H1 (cell line): ENCODE results near the gene PHLPP1. TPM values are rescaled to one million over a fixed set of nuclear protein-coding genes. Genes with fewer than 3 reads are reported as not detected.

Experiments
- CTCF ChIA-PET: fragments of 300-600 bp; sonication (Branson Sonifier 250); formaldehyde crosslinking; loops from one replicate; lab custom pipeline; 2021; ENCODE audit not compliant: partially characterized antibody; lab: Charles Lee
- POLR2A ChIA-PET: fragments of 300-600 bp; sonication (Branson Sonifier 250); formaldehyde crosslinking; loops from one replicate; lab custom pipeline; 2021; ENCODE audit warnings: inconsistent platforms; ENCODE audit not compliant: partially characterized antibody; lab: Charles Lee
- DNase-seq, 2 experiments: peaks; one replicate each; pipeline versions ENCODE4 v3.0.0 to v3.0.0-alpha.2; 2010 to 2022; ENCODE audit warnings: low spot score in 2 of 2, low read depth in 1 of 2, mixed read lengths in 1 of 2
- FAIRE-seq: peaks from 2 replicates; lab custom pipeline; 2011; peaks lifted over from hg19 to GRCh38; lab: Jason Lieb, UNC
- H2AFZ ChIP-seq: 2 replicates; pipeline ENCODE4 v1.8.1; 2012; ENCODE audit warnings: low read length, inconsistent platforms
- H2AK5ac ChIP-seq: 2 replicates; pipeline ENCODE4 v1.6.1; 2013; ENCODE audit warnings: low read depth, low read length
- H2BK120ac ChIP-seq: replicated peaks from 2 replicates; pipeline ENCODE3; 2013; ENCODE audit warnings: low read depth, low read length, inconsistent platforms
- H2BK12ac ChIP-seq: 2 replicates; pipeline ENCODE4 v1.6.1; 2013; ENCODE audit warnings: low read depth, low read length
- H2BK15ac ChIP-seq: 2 replicates; pipeline ENCODE4 v1.6.1; 2013; ENCODE audit warnings: low read length
- H2BK20ac ChIP-seq: 2 replicates; pipeline ENCODE4 v1.6.1; 2013; ENCODE audit warnings: low read length
- H2BK5ac ChIP-seq: 2 replicates; pipeline ENCODE4 v1.6.1; 2013; ENCODE audit warnings: low read depth, low read length
- H3K14ac ChIP-seq: 2 replicates; pipeline ENCODE4 v1.6.1; 2013; ENCODE audit warnings: inconsistent platforms; ENCODE audit not compliant: insufficient read length
- H3K18ac ChIP-seq: 2 replicates; pipeline ENCODE4 v1.6.1; 2013; ENCODE audit warnings: low read length; ENCODE audit errors: extremely low read depth
- H3K23ac ChIP-seq: 2 replicates; pipeline ENCODE4 v1.6.1; 2013; ENCODE audit warnings: inconsistent platforms; ENCODE audit not compliant: insufficient read length
- H3K23me2 ChIP-seq: 2 replicates; pipeline ENCODE4 v1.6.1; 2013; ENCODE audit warnings: low read depth, low read length
- H3K27ac ChIP-seq: 2 replicates; pipeline ENCODE4 v1.6.1; 2011; ENCODE audit warnings: low read depth, low read length, inconsistent platforms
- H3K27me3 ChIP-seq, 4 experiments: replicated peaks in 1 of 4; 1 replicate in 1 of 4; 2 replicates in 3 of 4; pipeline versions ENCODE4 v1.6.1 to v1.8.1; 2011 to 2013; ENCODE audit warnings: low read length in 3 of 4, mild to moderate bottlenecking in 3 of 4, inconsistent platforms in 2 of 4, mixed read lengths in 2 of 4, moderate library complexity in 1 of 4; ENCODE audit not compliant: control insufficient read depth in 3 of 4, insufficient read depth in 3 of 4; ENCODE audit errors: extremely low read depth in 1 of 4
- H3K36me3 ChIP-seq, 4 experiments: 2 replicates each; pipeline versions ENCODE4 v1.6.1 to v1.8.1; 2011 to 2013; ENCODE audit warnings: mild to moderate bottlenecking in 4 of 4, low read length in 3 of 4, moderate library complexity in 2 of 4, control low read depth in 1 of 4, inconsistent platforms in 1 of 4; ENCODE audit not compliant: insufficient read depth in 4 of 4, control insufficient read depth in 2 of 4
- H3K4ac ChIP-seq: replicated peaks from 2 replicates; pipeline ENCODE3; 2013; ENCODE audit warnings: low read length, low read depth, mixed read lengths, inconsistent platforms; ENCODE audit not compliant: insufficient read length
- H3K4me1 ChIP-seq, 4 experiments: replicated peaks in 1 of 4; 1 replicate in 1 of 4; 2 replicates in 3 of 4; pipeline versions ENCODE4 v1.6.1 to v1.8.1; 2011 to 2013; ENCODE audit warnings: low read length in 3 of 4, inconsistent platforms in 2 of 4, mixed read lengths in 1 of 4; ENCODE audit not compliant: insufficient read depth in 4 of 4, control insufficient read depth in 3 of 4
- H3K4me2 ChIP-seq, 2 experiments: 2 replicates each; pipeline versions ENCODE4 v1.6.1 to v1.8.1; 2011 to 2013; ENCODE audit warnings: low read depth in 2 of 2, low read length in 2 of 2, control low read depth in 1 of 2, inconsistent platforms in 1 of 2, mild to moderate bottlenecking in 1 of 2; ENCODE audit not compliant: insufficient read depth in 1 of 2
- H3K4me3 ChIP-seq, 4 experiments: fragments of 200-600, 300-600 bp in 1 of 4; sonication (generic), shearing (Covaris generic), sonication (Bioruptor Twin) in 1 of 4; 2 replicates each; pipeline versions ENCODE4 v1.5.1 to v1.8.1; 2011 to 2016; ENCODE audit warnings: low read length in 4 of 4, low read depth in 3 of 4, control low read depth in 2 of 4, inconsistent platforms in 2 of 4, mild to moderate bottlenecking in 2 of 4, mixed read lengths in 1 of 4, moderate library complexity in 1 of 4; ENCODE audit not compliant: insufficient read depth in 2 of 4; ENCODE audit errors: extremely low read depth in 1 of 4
- H3K56ac ChIP-seq: replicated peaks from 2 replicates; pipeline ENCODE3; 2013; ENCODE audit warnings: low read depth, mild to moderate bottlenecking, mixed read lengths, low read length, inconsistent platforms; ENCODE audit not compliant: insufficient read length
- H3K79me1 ChIP-seq: 2 replicates; pipeline ENCODE4 v1.6.1; 2013; ENCODE audit warnings: low read depth, low read length, control low read depth
- H3K79me2 ChIP-seq, 2 experiments: 2 replicates each; pipeline versions ENCODE4 v1.6.1 to v1.8.1; 2012 to 2013; ENCODE audit warnings: low read length in 2 of 2, mild to moderate bottlenecking in 2 of 2, inconsistent platforms in 1 of 2; ENCODE audit not compliant: insufficient read depth in 2 of 2, control insufficient read depth in 1 of 2
- H3K9ac ChIP-seq, 4 experiments: replicated peaks in 1 of 4; 1 replicate in 1 of 4; 2 replicates in 3 of 4; pipeline versions ENCODE4 v1.6.1 to v1.8.1; 2011 to 2013; ENCODE audit warnings: low read depth in 3 of 4, low read length in 3 of 4, control low read depth in 2 of 4, mild to moderate bottlenecking in 2 of 4, moderate library complexity in 2 of 4, inconsistent platforms in 1 of 4; ENCODE audit errors: extremely low read depth in 1 of 4
- H3K9me3 ChIP-seq, 2 experiments: 2 replicates each; pipeline versions ENCODE4 v1.6.1 to v1.8.1; 2012 to 2013; ENCODE audit warnings: mild to moderate bottlenecking in 2 of 2, moderate library complexity in 2 of 2, control low read depth in 1 of 2, inconsistent platforms in 1 of 2, low read depth in 1 of 2, low read length in 1 of 2, mixed read lengths in 1 of 2; ENCODE audit not compliant: insufficient read depth in 2 of 2
- H4K20me1 ChIP-seq, 2 experiments: replicated peaks in 1 of 2; 2 replicates each; pipeline versions ENCODE3 to v1.8.1; 2011 to 2013; ENCODE audit warnings: inconsistent platforms in 2 of 2, low read length in 2 of 2, mild to moderate bottlenecking in 1 of 2; ENCODE audit not compliant: insufficient read depth in 2 of 2, control insufficient read depth in 1 of 2
- H4K5ac ChIP-seq: 2 replicates; pipeline ENCODE4 v1.6.1; 2013; ENCODE audit warnings: low read length, low read depth, mixed read lengths, inconsistent platforms; ENCODE audit not compliant: insufficient read length
- H4K8ac ChIP-seq: 2 replicates; pipeline ENCODE4 v1.8.0; 2013; ENCODE audit warnings: mild to moderate bottlenecking, moderate library complexity, low read length, inconsistent platforms; ENCODE audit not compliant: insufficient read depth; ENCODE audit errors: extremely low read depth
- H4K91ac ChIP-seq: replicated peaks from 2 replicates; pipeline ENCODE3; 2013; ENCODE audit warnings: low read length, mixed read lengths, inconsistent platforms; ENCODE audit not compliant: insufficient read length
- ASH2L ChIP-seq: fragments of 200-600, 300-600 bp; sonication (generic); IDR thresholded peaks from one replicate; pipeline ENCODE4 v1.7.1; 2017; ENCODE audit warnings: low read length
- ATF2 ChIP-seq: IDR thresholded peaks from 2 replicates; pipeline ENCODE4 v1.6.1; 2012; ENCODE audit warnings: low read length, inconsistent platforms
- EGR1 ChIP-seq: IDR thresholded peaks from 2 replicates; pipeline ENCODE4 v1.6.1; 2011; ENCODE audit warnings: low read depth, low read length, borderline replicate concordance
- SP1 ChIP-seq: IDR thresholded peaks from 2 replicates; pipeline ENCODE4 v1.6.1; 2011; ENCODE audit warnings: low read depth, low read length
- WGBS, 2 experiments: shearing (Covaris generic) in 1 of 2; methylation state at CpG; one replicate each; pipeline versions ENCODE4 v1.1.6 to v1.1.7; 2013 to 2015; ENCODE audit warnings: low lambda C conversion rate in 2 of 2, mixed read lengths in 2 of 2, inconsistent platforms in 1 of 2, low coverage in 1 of 2, missing lambda C conversion rate in 1 of 2; ENCODE audit not compliant: insufficient replicate concordance in 2 of 2, insufficient coverage in 1 of 2, insufficient read length in 1 of 2; ENCODE audit errors: extremely low coverage in 1 of 2, missing lambda C conversion rate in 1 of 2; 5-methylcytosine and 5-hydroxymethylcytosine counted together
- polyA plus RNA-seq, 7 experiments: library from polyadenylated mRNA; depleted of rRNA in 3 of 7; stranded (reverse) in 5 of 7; unstranded in 2 of 7; fragments of >200 nt in 5 of 7; fragments of 200-250 nt in 2 of 7; gene quantifications; 1 replicate in 5 of 7; 2 replicates in 1 of 7; 4 replicates in 1 of 7; pipeline versions ENCODE4 v1.2.1 to v1.2.3, GENCODE V29; 2011 to 2013; ENCODE audit warnings: missing spikeins in 2 of 7, mixed read lengths in 2 of 7
- total RNA-seq: library from RNA; stranded (reverse); fragmentation: NEBNext Ultra II Directional; extraction: Animal tissue kit (Norgen Biotek cat#: 25700); gene quantifications from 2 replicates; pipeline ENCODE4 v1.2.1, GENCODE V29; 2021

The PHLPP1 gene
- total and polyA plus RNA-seq, 2 of the 8 experiments (the other 6 are each of a cell fraction or from before 2014, with no cell fraction given), result 28.0 to 66.3 TPM

GRCh38 chr18:62863579-62864001 lies 148.2 kb downstream of the PHLPP1 start:
- no peak overlapping the region for H4K5ac ChIP-seq
- H3K9me3 ChIP-seq, result no peaks in the 10 kb centered on the region
- no peak for DNase-seq
- H2AK5ac ChIP-seq, result no peak overlapping the region
- H3K56ac ChIP-seq, result no peak overlapping the region
- no peak overlapping the region for H2BK15ac ChIP-seq
- no peak overlapping the region for H2BK12ac ChIP-seq
- H4K8ac ChIP-seq, result no peak overlapping the region
- POLR2A ChIA-PET, result no interaction called here
- H2AFZ ChIP-seq, result no peak overlapping the region
- peaks cover 0 to 41% of the 10 kb centered on the region in 2 experiments; a peak in 2 of 4 replicates for H3K79me2 ChIP-seq
- TF ChIP-seq ASH2L (no peak), ATF2 (no peak), SP1 (no peak), EGR1 (no peak)
- TF ChIP-seq, all 59 proteins: peak for 0
- CTCF ChIA-PET, result interaction anchor here (0.8 to 1.5 kb wide), 2 partner anchors 8 to 13 kb away, joined by 3 to 4 read pairs; no protein-coding TSS in a partner anchor
- Histone ChIP-seq H3K4ac (no peak overlapping the region), H3K9ac (no peak overlapping the region), H4K20me1 (no peaks in the 10 kb centered on the region), H4K91ac (no peak overlapping the region), H3K23ac (no peak overlapping the region), H3K14ac (no peak overlapping the region), H3K27ac (no peak overlapping the region), H2BK20ac (no peak overlapping the region), H3K36me3 (peaks cover 2 to 10% (median 3%) of the 10 kb centered on the region in 4 experiments; a peak in 3 of 8 replicates), H3K18ac (no peak overlapping the region), H3K4me2 (no peak overlapping the region), H3K23me2 (no peaks in the 10 kb centered on the region), H3K4me3 (no peak overlapping the region), H2BK5ac (no peak overlapping the region), H3K27me3 (no peaks in the 10 kb centered on the region), H2BK120ac (no peak overlapping the region), H3K79me1 (0 out of 2 replicates have a peak, but pooled peaks cover 2% of the 10 kb centered on the region), H3K4me1 (peaks cover 0 to 3% (median 0%) of the 10 kb centered on the region in 4 experiments; a peak in 1 of 7 replicates)
- WGBS, 2 experiments, result 90% methylated on average over 3 of the region's 3 CpGs; no CpG with 5 or more reads in 1 of the 2 experiments
- no peak for FAIRE-seq
